OCI-LY3 (cell line): ENCODE measurements around the gene ATP1A3.
"Not testable (repeated sequence)": the region's sequence is repeated elsewhere in the genome, so short reads cannot be mapped to it uniquely, and the experiment has no call there.

Experiments
- H2AFZ ChIP-seq: fragments of 200-600, 300-600 bp; shearing (Covaris generic); 2 replicates; pipeline ENCODE4 v1.6.0; 2014; ENCODE audit warnings: antibody characterized with exemption, low read depth, low read length
- H3K27ac ChIP-seq: fragments of 200-600, 300-600 bp; sonication (generic); 2 replicates; pipeline ENCODE4 v1.5.1; 2014; ENCODE audit warnings: mild to moderate bottlenecking, low read length, moderate library complexity, mixed read lengths
- H3K27me3 ChIP-seq: fragments of 200-600, 300-600 bp; sonication (generic); 2 replicates; pipeline ENCODE4 v1.6.1; 2014; ENCODE audit warnings: low read depth, low read length, mixed read lengths
- H3K36me3 ChIP-seq: fragments of 200-600, 300-600 bp; sonication (generic); replicated peaks from 2 replicates; pipeline ENCODE3; 2014; ENCODE audit warnings: low read depth, low read length, mixed read lengths
- H3K4me1 ChIP-seq: fragments of 300-600, 200-600 bp; sonication (generic); 2 replicates; pipeline ENCODE4 v1.6.1; 2014; ENCODE audit warnings: low read length, mixed read lengths
- H3K4me2 ChIP-seq: fragments of 200-600, 300-600 bp; sonication (generic); 2 replicates; pipeline ENCODE4 v1.6.1; 2014; ENCODE audit warnings: low read length, mixed read lengths
- H3K4me3 ChIP-seq: fragments of 300-600, 200-600 bp; sonication (generic); 2 replicates; pipeline ENCODE4 v1.5.1; 2014; ENCODE audit warnings: antibody characterized with exemption, mild to moderate bottlenecking, low read length, moderate library complexity
- H3K79me2 ChIP-seq: fragments of 300-600, 200-600 bp; shearing (Covaris generic); 2 replicates; pipeline ENCODE4 v1.6.1; 2014; ENCODE audit warnings: mild to moderate bottlenecking, low read length, mixed read lengths
- H3K9ac ChIP-seq: fragments of 300-600, 200-600 bp; shearing (Covaris generic); 2 replicates; pipeline ENCODE4 v1.6.0; 2014; ENCODE audit warnings: mild to moderate bottlenecking, low read length, moderate library complexity
- H3K9me3 ChIP-seq: fragments of 200-600, 300-600 bp; shearing (Covaris generic); 2 replicates; pipeline ENCODE4 v1.6.1; 2014; ENCODE audit warnings: low read length, mixed read lengths; ENCODE audit not compliant: insufficient read depth
- H4K20me1 ChIP-seq: fragments of 200-600, 300-600 bp; sonication (generic); 2 replicates; pipeline ENCODE4 v1.6.1; 2016; ENCODE audit warnings: low read length, mixed read lengths; ENCODE audit not compliant: insufficient read depth
- CTCF ChIP-seq: fragments of 200-600, 300-600 bp; sonication (generic); IDR thresholded peaks from 2 replicates; pipeline ENCODE4 v1.5.1; 2014; ENCODE audit warnings: antibody characterized with exemption, low read length, low read depth
- EZH2phosphoT487 ChIP-seq: fragments of 200-600 bp; shearing (Covaris generic); IDR thresholded peaks from 2 replicates; pipeline ENCODE4 v1.6.1; 2018; ENCODE audit warnings: antibody characterized with exemption, mixed run types, low read depth

ATP1A3 gene

GRCh38 chr19:41941410-41942202, 52.4 kb downstream of the ATP1A3 start:
- Histone ChIP-seq H3K9ac (peak overlapping the region; percentile 96; the same call in 1 of the 2 replicates), H3K27me3 (peaks cover 16% of the 10 kb centered on the region), H3K4me2 (peak overlapping the region; percentile 87), H4K20me1 (no peaks in the 10 kb centered on the region), H3K79me2 (no peaks in the 10 kb centered on the region), H3K9me3 (no peaks in the 10 kb centered on the region), H3K4me1 (peaks cover 34% of the 10 kb centered on the region), H3K36me3 (no peaks in the 10 kb centered on the region), H3K4me3 (peak overlapping the region; percentile 89), H3K27ac (no peak overlapping the region), H2AFZ (no peak overlapping the region)
- no peak for TF ChIP-seq EZH2phosphoT487
- TF ChIP-seq CTCF, result no peak

GRCh38 chr19:41940731-41941409, 53.2 kb downstream of the ATP1A3 start:
- H2AFZ ChIP-seq, result peak overlapping the region; percentile 76
- H3K4me2 ChIP-seq, result peak overlapping the region; percentile 87
- peak overlapping the region; percentile 96 for H3K9ac ChIP-seq

GRCh38 chr19:41939861-41940730, 53.9 kb downstream of the ATP1A3 start:
- Histone ChIP-seq H3K36me3 (no peaks in the 10 kb centered on the region), H2AFZ (peak overlapping the region; percentile 76), H3K27ac (peak overlapping the region; percentile 45), H4K20me1 (no peaks in the 10 kb centered on the region), H3K4me1 (peaks cover 26% of the 10 kb centered on the region), H3K27me3 (peaks cover 30% of the 10 kb centered on the region), H3K4me3 (peak overlapping the region; percentile 89), H3K9me3 (no peaks in the 10 kb centered on the region), H3K4me2 (peak overlapping the region; percentile 91), H3K79me2 (no peaks in the 10 kb centered on the region), H3K9ac (peak overlapping the region; percentile 96)
- TF ChIP-seq EZH2phosphoT487, result no peak
- no peak for TF ChIP-seq CTCF

More at GRCh38 chr19:41940731-41941409, 53.2 kb downstream of the ATP1A3 start:
- Histone ChIP-seq H3K9me3 (no peaks in the 10 kb centered on the region), H3K79me2 (no peaks in the 10 kb centered on the region), H3K4me3 (peak overlapping the region; percentile 89), H3K27me3 (peaks cover 23% of the 10 kb centered on the region), H3K27ac (peak overlapping the region; percentile 39; the same call in 1 of the 2 replicates), H3K4me1 (peaks cover 34% of the 10 kb centered on the region), H4K20me1 (no peaks in the 10 kb centered on the region), H3K36me3 (no peaks in the 10 kb centered on the region)
- no peak for TF ChIP-seq EZH2phosphoT487
- TF ChIP-seq CTCF, result peak; percentile 25; the same call in 1 of the 2 replicates

DNA sequence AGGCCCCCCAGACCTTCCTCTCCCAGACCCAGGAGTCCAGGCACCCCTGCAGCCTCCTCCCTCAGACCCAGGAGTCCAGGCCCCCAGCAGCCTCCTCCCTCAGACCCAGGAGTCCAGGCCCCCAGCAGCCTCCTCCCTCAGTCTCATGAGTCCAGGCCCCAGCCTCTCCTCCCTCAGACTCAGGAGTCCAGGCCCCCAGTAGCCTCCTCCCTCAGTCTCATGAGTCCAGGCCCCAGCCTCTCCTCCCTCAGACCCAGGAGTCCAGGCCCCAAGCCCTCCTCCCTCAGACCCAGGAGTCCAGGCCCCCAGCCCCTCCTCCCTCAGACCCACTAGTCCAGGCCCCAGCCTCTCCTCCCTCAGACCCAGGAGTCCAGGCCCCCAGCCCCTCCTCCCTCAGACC, 54.8 kb downstream of the ATP1A3 start:
- H3K27me3 ChIP-seq, result peaks cover 32% of the 10 kb centered on the region
- H3K9me3 ChIP-seq, H3K36me3 ChIP-seq, H3K79me2 ChIP-seq, H2AFZ ChIP-seq, H4K20me1 ChIP-seq, H3K27ac ChIP-seq: not testable (repeated sequence)
- peak overlapping the region; percentile 96 for H3K9ac ChIP-seq
- peak overlapping the region; percentile 91 for H3K4me2 ChIP-seq
- H3K4me1 ChIP-seq, result peaks cover 23% of the 10 kb centered on the region
- peak overlapping the region; percentile 89 for H3K4me3 ChIP-seq
